H1 (cell line): ENCODE data around the gene LONP2. TPM values are rescaled to one million over a fixed set of nuclear protein-coding genes. Genes with fewer than 3 reads are reported as not detected.

Experiments
- ASH2L ChIP-seq: fragments of 200-600, 300-600 bp; sonication (generic); IDR thresholded peaks from one replicate; pipeline ENCODE4 v1.7.1; 2017; ENCODE audit warnings: low read length
- CEBPB ChIP-seq: IDR thresholded peaks from 2 replicates; pipeline ENCODE4 v1.6.1; 2012; ENCODE audit warnings: low read depth, low read length
- EP300 ChIP-seq, 2 experiments: IDR thresholded peaks; 1 replicate in 1 of 2; 2 replicates in 1 of 2; pipeline ENCODE4 v1.6.1; 2011 to 2012; ENCODE audit warnings: low read depth in 2 of 2, low read length in 2 of 2, mild to moderate bottlenecking in 2 of 2, borderline replicate concordance in 1 of 2, inconsistent platforms in 1 of 2, moderate library complexity in 1 of 2
- SIX5 ChIP-seq: IDR thresholded peaks from 2 replicates; pipeline ENCODE4 v1.6.1; 2011; ENCODE audit warnings: mild to moderate bottlenecking, low read depth, low read length
- ZNF274 ChIP-seq: IDR thresholded peaks from 2 replicates; pipeline ENCODE4 v1.7.0; 2012; ENCODE audit warnings: low read length, borderline replicate concordance; ENCODE audit errors: extremely low read depth
- polyA plus RNA-seq, 7 experiments: library from polyadenylated mRNA; depleted of rRNA in 3 of 7; stranded (reverse) in 5 of 7; unstranded in 2 of 7; fragments of >200 nt in 5 of 7; fragments of 200-250 nt in 2 of 7; gene quantifications; 1 replicate in 5 of 7; 2 replicates in 1 of 7; 4 replicates in 1 of 7; pipeline versions ENCODE4 v1.2.1 to v1.2.3, GENCODE V29; 2011 to 2013; ENCODE audit warnings: missing spikeins in 2 of 7, mixed read lengths in 2 of 7
- total RNA-seq: library from RNA; stranded (reverse); fragmentation: NEBNext Ultra II Directional; extraction: Animal tissue kit (Norgen Biotek cat#: 25700); gene quantifications from 2 replicates; pipeline ENCODE4 v1.2.1, GENCODE V29; 2021
- TF ChIP-seq, protein P1 (sequence below): fragments of 300-600 bp; sonication (generic); IDR thresholded peaks from 2 replicates; pipeline ENCODE4 v1.7.1; 2012; ENCODE audit warnings: low read length, moderate library complexity, mild to moderate bottlenecking, inconsistent platforms; ENCODE audit not compliant: insufficient replicate concordance
- TF ChIP-seq, protein P2 (sequence below), 3 experiments: IDR thresholded peaks; 1 replicate in 2 of 3; 2 replicates in 1 of 3; pipeline versions ENCODE4 v1.5.1 to v1.6.1; 2011; ENCODE audit warnings: low read length in 3 of 3, mild to moderate bottlenecking in 3 of 3, inconsistent platforms in 2 of 3, low read depth in 1 of 3, moderate library complexity in 1 of 3; ENCODE audit not compliant: insufficient read depth in 1 of 3; ENCODE audit errors: control extremely low read depth in 1 of 3

Gene LONP2
- total and polyA plus RNA-seq, 2 of the 8 experiments (the other 6 are each of a cell fraction or from before 2014, with no cell fraction given): 8.1 to 23.1 TPM

DNA sequence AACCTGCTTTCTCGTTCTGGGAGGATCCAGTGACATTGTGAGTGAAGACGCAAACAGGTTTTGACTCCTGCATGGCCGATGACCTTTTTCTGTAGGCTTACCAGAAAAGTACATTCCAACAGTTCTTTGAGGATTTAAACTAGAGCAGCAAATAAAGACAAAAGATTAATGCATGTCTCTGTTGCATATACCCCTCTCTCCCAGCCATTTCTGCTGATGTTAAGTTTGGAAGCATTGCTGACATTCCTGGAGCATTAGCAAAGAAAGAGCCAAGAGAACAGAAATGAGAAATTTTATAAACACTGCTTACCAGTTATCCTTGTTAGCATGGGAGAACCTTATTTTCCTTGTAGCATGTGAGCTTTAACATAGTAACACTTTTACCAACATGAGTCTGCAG is 91.9 kb downstream of the LONP2 start (continued):
- TF ChIP-seq, protein P1, sequence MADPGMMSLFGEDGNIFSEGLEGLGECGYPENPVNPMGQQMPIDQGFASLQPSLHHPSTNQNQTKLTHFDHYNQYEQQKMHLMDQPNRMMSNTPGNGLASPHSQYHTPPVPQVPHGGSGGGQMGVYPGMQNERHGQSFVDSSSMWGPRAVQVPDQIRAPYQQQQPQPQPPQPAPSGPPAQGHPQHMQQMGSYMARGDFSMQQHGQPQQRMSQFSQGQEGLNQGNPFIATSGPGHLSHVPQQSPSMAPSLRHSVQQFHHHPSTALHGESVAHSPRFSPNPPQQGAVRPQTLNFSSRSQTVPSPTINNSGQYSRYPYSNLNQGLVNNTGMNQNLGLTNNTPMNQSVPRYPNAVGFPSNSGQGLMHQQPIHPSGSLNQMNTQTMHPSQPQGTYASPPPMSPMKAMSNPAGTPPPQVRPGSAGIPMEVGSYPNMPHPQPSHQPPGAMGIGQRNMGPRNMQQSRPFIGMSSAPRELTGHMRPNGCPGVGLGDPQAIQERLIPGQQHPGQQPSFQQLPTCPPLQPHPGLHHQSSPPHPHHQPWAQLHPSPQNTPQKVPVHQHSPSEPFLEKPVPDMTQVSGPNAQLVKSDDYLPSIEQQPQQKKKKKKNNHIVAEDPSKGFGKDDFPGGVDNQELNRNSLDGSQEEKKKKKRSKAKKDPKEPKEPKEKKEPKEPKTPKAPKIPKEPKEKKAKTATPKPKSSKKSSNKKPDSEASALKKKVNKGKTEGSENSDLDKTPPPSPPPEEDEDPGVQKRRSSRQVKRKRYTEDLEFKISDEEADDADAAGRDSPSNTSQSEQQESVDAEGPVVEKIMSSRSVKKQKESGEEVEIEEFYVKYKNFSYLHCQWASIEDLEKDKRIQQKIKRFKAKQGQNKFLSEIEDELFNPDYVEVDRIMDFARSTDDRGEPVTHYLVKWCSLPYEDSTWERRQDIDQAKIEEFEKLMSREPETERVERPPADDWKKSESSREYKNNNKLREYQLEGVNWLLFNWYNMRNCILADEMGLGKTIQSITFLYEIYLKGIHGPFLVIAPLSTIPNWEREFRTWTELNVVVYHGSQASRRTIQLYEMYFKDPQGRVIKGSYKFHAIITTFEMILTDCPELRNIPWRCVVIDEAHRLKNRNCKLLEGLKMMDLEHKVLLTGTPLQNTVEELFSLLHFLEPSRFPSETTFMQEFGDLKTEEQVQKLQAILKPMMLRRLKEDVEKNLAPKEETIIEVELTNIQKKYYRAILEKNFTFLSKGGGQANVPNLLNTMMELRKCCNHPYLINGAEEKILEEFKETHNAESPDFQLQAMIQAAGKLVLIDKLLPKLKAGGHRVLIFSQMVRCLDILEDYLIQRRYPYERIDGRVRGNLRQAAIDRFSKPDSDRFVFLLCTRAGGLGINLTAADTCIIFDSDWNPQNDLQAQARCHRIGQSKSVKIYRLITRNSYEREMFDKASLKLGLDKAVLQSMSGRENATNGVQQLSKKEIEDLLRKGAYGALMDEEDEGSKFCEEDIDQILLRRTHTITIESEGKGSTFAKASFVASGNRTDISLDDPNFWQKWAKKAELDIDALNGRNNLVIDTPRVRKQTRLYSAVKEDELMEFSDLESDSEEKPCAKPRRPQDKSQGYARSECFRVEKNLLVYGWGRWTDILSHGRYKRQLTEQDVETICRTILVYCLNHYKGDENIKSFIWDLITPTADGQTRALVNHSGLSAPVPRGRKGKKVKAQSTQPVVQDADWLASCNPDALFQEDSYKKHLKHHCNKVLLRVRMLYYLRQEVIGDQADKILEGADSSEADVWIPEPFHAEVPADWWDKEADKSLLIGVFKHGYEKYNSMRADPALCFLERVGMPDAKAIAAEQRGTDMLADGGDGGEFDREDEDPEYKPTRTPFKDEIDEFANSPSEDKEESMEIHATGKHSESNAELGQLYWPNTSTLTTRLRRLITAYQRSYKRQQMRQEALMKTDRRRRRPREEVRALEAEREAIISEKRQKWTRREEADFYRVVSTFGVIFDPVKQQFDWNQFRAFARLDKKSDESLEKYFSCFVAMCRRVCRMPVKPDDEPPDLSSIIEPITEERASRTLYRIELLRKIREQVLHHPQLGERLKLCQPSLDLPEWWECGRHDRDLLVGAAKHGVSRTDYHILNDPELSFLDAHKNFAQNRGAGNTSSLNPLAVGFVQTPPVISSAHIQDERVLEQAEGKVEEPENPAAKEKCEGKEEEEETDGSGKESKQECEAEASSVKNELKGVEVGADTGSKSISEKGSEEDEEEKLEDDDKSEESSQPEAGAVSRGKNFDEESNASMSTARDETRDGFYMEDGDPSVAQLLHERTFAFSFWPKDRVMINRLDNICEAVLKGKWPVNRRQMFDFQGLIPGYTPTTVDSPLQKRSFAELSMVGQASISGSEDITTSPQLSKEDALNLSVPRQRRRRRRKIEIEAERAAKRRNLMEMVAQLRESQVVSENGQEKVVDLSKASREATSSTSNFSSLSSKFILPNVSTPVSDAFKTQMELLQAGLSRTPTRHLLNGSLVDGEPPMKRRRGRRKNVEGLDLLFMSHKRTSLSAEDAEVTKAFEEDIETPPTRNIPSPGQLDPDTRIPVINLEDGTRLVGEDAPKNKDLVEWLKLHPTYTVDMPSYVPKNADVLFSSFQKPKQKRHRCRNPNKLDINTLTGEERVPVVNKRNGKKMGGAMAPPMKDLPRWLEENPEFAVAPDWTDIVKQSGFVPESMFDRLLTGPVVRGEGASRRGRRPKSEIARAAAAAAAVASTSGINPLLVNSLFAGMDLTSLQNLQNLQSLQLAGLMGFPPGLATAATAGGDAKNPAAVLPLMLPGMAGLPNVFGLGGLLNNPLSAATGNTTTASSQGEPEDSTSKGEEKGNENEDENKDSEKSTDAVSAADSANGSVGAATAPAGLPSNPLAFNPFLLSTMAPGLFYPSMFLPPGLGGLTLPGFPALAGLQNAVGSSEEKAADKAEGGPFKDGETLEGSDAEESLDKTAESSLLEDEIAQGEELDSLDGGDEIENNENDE: no peak
- TF ChIP-seq SIX5 (no peak), ASH2L (no peak), EP300 (IDR thresholded peaks at IDR 0.05; ENCODE audit: borderline replicate concordance in 1 of 2, low read depth in 2 of 2, low read length in 2 of 2) (no peak), ZNF274 (no peak), CEBPB (no peak)
- TF ChIP-seq, protein P2, sequence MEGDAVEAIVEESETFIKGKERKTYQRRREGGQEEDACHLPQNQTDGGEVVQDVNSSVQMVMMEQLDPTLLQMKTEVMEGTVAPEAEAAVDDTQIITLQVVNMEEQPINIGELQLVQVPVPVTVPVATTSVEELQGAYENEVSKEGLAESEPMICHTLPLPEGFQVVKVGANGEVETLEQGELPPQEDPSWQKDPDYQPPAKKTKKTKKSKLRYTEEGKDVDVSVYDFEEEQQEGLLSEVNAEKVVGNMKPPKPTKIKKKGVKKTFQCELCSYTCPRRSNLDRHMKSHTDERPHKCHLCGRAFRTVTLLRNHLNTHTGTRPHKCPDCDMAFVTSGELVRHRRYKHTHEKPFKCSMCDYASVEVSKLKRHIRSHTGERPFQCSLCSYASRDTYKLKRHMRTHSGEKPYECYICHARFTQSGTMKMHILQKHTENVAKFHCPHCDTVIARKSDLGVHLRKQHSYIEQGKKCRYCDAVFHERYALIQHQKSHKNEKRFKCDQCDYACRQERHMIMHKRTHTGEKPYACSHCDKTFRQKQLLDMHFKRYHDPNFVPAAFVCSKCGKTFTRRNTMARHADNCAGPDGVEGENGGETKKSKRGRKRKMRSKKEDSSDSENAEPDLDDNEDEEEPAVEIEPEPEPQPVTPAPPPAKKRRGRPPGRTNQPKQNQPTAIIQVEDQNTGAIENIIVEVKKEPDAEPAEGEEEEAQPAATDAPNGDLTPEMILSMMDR (IDR thresholded peaks at IDR 0.05; ENCODE audit: control extremely low read depth in 1 of 3, insufficient read depth in 1 of 3, low read depth in 1 of 3, low read length in 3 of 3): no peak
